Stimulated activated CD4-positive, alpha-beta T cell treated with anti-CD3 and anti-CD28 coated beads, Interleukin-4, amount 100 ng/mL, for 4 hours (primary cell): ENCODE results near the gene PHTF1.

Source experiments
- DNase-seq, 2 experiments: peaks; one replicate each; pipeline ENCODE4 v3.0.0-alpha.2; 2020

The PHTF1 gene

GRCh38 chr1:113714606-113715269 is 44.5 kb downstream of the PHTF1 start:
- no peak for DNase-seq

DNA sequence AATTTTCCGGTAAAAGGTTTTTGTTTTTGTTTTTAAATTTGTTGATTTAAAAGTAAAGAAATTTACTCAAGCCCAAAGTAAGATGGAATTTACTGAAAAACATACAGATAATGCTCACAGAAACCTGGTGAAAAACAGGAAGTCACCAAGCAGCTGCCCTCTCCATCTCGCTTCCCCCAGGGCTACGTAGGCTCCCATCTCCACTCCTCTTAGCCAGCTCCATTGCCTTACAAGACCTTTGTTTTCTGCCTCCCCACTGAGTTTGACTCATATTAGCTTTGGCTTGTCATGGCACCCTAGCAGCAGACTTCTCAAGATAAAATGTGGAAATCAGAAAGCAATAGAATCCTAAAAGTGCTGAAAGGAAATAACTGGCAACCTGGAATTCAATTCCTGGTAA is 57.9 kb downstream of the PHTF1 start:
- DNase-seq = no peak

DNA sequence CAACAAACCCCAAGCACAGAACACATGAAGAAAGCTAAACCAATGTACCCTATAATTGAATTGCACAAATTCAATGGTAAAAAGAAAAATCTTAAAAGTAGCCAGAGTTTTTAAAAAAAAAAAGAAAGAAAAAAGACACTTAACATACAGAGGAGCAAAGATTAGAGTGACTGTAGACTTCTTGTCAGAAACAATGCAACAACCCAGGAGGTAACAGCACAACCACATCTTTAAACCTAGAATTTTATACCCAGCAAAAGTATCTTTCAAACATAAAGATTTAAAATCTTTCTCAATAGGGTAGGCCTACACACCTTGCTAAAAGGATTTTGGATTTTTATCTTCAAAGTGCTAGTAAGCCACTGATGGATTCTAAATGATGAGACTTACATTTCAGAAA is 64.4 kb downstream of the PHTF1 start:
- no peak for DNase-seq

GRCh38 chr1:113692824-113693431 is 66.4 kb downstream of the PHTF1 start:
- DNase-seq = no peak

DNA sequence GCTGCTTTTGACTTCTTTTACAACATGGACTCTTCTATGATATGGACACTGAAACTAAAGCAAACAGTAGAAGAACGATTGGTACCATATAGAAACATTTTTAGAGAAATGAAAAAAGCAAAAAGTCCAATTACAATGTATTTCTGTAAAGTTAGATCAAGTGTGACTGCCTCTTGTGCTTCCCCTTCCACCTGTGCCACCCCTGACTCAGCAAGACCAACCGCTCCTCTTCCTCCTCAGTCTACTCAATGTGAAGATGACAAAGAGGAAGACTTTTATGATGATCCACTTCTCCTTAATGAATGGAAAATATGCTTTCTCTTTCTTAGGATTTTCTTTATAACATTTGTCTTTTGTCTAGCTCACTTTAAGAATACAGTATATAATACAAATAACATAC is 66.9 kb downstream of the PHTF1 start:
- DNase-seq = no peak

DNA sequence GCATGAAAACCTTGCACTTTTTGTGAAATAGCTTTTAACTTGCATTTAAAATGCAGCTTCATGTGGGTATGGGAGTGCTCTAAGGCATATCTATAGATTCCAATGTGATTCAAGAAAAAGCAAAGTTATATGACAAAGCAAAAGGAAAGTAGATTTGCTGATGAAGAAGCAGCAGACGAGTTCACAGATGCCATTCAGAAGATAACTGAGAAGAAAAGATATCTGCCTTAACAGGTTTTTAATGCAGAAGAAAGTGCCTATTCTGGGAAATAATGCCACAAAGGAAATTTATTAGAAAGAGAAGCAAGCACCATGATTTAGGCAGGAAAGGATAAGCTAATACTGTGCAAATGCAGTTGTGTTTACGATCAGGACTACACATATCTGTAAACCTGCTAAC is 68.1 kb downstream of the PHTF1 start:
- no peak for DNase-seq

DNA sequence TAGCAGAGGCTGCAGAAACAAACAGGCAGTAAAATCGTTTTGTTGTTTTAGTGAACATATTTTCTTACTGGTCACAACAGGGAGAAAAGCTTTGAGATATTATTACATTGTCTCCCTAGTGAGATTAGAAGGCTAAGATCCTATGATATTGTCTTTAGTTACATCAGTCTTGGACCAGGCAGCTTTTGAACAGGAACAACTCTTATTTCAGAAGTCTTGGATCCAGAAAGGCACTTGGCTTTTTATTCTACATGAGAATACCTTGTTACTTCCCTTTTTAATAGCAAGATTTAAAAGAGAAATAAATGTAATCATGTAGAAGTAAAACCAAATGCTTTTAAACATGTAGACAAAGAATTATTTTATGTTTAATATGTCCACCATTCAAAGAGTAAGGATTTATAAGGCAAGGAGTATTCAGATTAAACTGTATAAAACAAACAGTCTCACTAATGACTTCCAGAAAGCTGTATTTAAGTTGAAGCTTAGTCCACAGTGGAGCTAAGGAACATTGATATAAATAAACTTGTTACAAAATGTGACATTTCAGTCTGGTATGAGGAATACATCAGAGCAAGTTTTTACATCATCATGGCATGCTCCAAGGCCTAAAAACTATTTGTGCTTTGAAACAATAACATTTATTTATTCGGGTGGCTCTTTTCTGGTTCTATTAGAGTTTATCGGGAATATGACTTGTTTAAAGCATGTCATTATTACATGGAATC is 72.2 kb downstream of the PHTF1 start:
- no peak for DNase-seq

DNA sequence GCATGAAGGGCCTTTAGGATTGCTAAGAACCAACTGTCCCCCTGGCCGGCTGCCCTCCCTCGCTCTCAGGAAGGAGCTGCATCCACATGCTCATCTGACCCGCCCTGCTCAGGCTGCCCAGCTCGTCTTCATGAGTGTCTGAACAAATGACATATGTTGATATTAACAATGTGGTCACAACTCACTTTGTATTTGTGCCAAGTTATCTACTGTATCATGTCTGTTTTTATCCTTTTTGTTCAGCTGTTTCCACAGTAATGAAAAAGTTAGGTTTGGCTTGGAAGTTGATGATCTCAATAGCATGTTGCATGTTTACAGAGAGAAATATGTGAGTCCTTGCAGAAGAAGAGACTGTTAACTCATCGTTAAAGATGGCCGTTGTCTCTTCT is 75.1 kb downstream of the PHTF1 start:
- no peak for DNase-seq

GRCh38 chr1:113683384-113684152 is 75.7 kb downstream of the PHTF1 start:
- no peak for DNase-seq

- DNase-seq = no peak
Observed at GRCh38 chr1:113681596-113682337, 77.5 kb downstream of the PHTF1 start.

DNA sequence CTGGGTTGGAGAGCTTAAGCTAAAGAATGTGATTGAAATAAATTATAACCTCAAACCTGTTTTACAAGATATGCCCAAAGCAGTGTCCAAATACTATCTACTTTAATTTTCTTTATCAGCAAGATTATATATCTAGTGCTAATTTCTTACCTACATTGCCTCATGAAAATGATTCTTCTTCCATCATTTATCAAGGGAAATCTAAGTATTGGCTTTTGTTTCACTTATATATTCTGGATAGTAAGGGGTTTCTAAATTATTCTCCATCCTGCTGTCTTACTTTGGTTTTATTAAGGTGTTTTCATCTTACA is 81.2 kb downstream of the PHTF1 start:
- DNase-seq = no peak

GRCh38 chr1:113677250-113678158 is 81.8 kb downstream of the PHTF1 start:
- DNase-seq = no peak

- DNase-seq = no peak
Observed at GRCh38 chr1:113676524-113676923, 82.8 kb downstream of the PHTF1 start.

DNA sequence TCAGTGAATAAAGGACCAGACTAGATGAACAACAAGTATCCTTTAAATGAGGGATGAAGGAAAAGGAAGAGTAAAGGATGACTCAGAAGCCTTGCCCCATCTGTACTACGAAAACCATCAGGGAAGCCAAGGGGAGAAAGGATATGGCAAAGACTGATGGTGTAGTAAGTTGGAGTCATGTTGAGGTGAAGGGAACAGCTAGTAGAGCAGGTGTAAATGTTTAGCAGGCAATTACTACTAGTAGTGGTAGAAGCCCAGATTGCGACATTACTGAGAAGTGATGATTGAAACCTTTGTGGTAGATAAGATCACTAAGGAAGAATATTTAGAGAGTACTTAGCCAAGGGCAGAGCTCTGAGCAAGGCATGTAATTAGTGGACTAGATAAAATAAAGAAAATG is 84.0 kb downstream of the PHTF1 start:
- no peak for DNase-seq

DNA sequence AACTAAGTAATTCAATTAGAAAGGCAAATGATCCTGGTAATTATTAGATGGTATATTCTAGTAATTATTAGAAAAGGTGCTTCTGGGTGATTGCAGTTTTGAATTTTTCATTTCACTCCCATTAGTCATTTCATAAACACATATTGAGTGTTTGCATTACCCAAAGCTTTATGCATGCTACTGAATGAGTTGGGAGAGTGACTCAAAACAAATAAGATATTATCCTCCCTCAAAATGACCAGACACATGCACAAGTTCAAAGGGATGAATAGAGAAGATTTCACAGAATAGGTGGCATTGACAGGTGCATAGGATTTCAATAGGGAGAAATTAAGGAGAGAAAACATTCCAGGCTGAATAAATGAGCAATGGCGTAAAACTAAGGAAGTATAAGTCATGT is 84.7 kb downstream of the PHTF1 start:
- no peak for DNase-seq

GRCh38 chr1:113672491-113672890 is 86.8 kb downstream of the PHTF1 start:
- DNase-seq = no peak

DNA sequence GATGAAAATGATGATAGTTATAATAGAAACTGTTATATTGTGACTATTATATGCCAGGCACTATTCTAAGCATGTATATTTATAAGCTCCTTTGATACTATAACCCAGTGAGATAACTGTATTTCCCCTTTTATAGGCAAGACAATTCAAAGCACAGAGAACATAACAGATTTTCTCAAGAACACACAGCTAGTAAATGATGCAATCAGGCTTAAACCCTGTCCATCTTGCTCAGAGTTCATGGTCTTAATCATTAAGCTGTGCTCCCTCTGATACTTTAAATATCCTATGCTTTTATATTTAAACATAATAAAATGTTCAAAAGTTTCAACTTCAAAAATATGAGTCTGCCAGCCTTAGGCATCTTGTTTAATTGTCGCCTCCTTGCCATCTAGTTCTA is 88.6 kb downstream of the PHTF1 start:
- DNase-seq = no peak

DNA sequence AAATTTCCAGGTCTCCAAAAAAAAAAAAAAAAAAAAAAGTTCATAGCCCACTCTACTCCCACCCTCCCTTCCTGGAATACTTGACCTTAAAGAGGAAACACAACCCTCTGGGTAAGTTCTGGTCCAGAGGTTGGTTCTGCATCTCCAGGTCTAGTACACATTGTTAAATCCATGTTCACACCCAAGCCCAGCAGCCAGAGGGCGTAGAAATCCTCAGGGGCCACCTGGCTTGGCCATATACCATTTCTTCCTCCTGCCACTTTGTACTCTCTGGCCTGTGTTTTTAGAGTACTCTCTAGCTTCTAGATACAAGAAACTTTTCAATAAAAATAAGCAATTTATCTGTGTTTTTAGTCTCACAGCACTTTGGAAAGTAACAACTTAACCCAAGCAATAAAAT is 89.3 kb downstream of the PHTF1 start:
- no peak for DNase-seq

DNA sequence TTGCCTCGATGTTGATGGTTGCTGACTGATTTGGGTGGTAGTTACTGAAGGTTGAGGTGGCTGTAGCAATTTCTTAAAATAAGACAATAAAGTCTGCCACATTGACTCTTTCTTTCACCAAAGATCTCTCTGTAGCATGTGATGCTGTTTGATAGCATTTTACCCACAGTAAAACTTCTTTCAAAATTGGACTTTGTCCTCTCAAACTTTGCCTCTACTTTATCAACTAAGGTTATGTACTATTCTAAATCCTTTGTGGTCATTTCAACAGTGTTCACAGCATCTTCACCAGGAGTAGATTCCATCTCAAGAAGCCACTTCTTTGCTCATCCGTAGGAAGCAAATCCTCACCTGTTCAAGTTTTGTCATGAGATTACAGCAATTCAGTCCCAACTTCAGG is 93.2 kb downstream of the PHTF1 start:
- no peak for DNase-seq

DNA sequence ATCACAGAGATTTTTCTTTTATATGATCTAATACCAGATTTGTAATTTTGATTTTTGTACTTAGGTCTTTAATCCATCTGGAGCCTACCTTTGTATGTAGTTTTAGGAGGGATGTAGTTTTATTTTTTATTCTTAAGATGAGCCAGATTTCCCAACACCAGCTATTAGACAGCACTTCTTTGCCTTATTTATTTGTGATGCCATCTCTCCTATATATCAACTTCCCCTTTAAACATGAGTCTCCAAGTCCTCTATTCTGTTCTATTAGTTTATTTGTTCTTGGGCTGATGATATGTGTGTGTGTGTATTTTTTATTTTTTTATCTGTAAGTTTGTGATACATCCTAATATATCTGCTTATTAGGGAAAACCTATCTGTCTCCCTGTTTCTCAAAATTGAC is 94.2 kb downstream of the PHTF1 start:
- DNase-seq = no peak

GRCh38 chr1:113663165-113663951 is 95.9 kb downstream of the PHTF1 start:
- no peak for DNase-seq
